SW 1271 (cell line): ENCODE results near the gene AP1S1.
A peak's percentile ranks its signal among the peaks of the same experiment; 100 is the strongest.
"Not testable (repeated sequence)": the region's sequence is repeated elsewhere in the genome, so short reads cannot be mapped to it uniquely, and the experiment has no call there.

Experiments
- DNase-seq, 2 experiments: peaks; one replicate each; lab custom pipeline; 2025; lab: John Stamatoyannopoulos, UW

Gene AP1S1

GRCh38 chr7:101170617-101171441 lies 16.6 kb downstream of the AP1S1 start:
- DNase-seq = no peak

GRCh38 chr7:101171442-101171837 lies 17.2 kb downstream of the AP1S1 start:
- DNase-seq = no peak

- no peak for DNase-seq
Observed at GRCh38 chr7:101172005-101172853, 18.0 kb downstream of the AP1S1 start.

GRCh38 chr7:101172854-101173751 lies 18.8 kb downstream of the AP1S1 start:
- no peak for DNase-seq

GRCh38 chr7:101173752-101174244 lies 19.5 kb downstream of the AP1S1 start:
- DNase-seq = no peak

- DNase-seq = no peak
Observed at GRCh38 chr7:101174322-101174854, 20.1 kb downstream of the AP1S1 start.

- DNase-seq = no peak
Observed at GRCh38 chr7:101175664-101176063, 21.4 kb downstream of the AP1S1 start.

GRCh38 chr7:101177644-101178043 lies 23.4 kb downstream of the AP1S1 start:
- no peak for DNase-seq

- no peak for DNase-seq
Observed at GRCh38 chr7:101179117-101179516, 24.8 kb downstream of the AP1S1 start.

GRCh38 chr7:101179713-101180112 lies 25.4 kb downstream of the AP1S1 start:
- DNase-seq = no peak

- DNase-seq = no peak
Observed at GRCh38 chr7:101180130-101180755, 26.0 kb downstream of the AP1S1 start, which contains the start of gene NAT16. NAT16 (minus strand) TSS chr7:101180293; CDS start chr7:101174807, 5,486 bp downstream.

- peak in 1 of 2 experiments; percentile 50 for DNase-seq
Observed at GRCh38 chr7:101185258-101185839, 31.1 kb downstream of the AP1S1 start.

- no peak for DNase-seq
Observed at GRCh38 chr7:101186194-101186593, 31.9 kb downstream of the AP1S1 start.

GRCh38 chr7:101186844-101187428 lies 32.7 kb downstream of the AP1S1 start:
- DNase-seq = no peak

- no peak for DNase-seq
Observed at GRCh38 chr7:101189109-101189508, 34.8 kb downstream of the AP1S1 start.

GRCh38 chr7:101195884-101196283 lies 41.6 kb downstream of the AP1S1 start:
- no peak for DNase-seq

GRCh38 chr7:101197991-101198390 lies 43.7 kb downstream of the AP1S1 start:
- no peak for DNase-seq

GRCh38 chr7:101198476-101198875 lies 44.2 kb downstream of the AP1S1 start:
- DNase-seq = no peak

GRCh38 chr7:101199522-101199921 lies 45.2 kb downstream of the AP1S1 start:
- DNase-seq = not testable (repeated sequence)

- DNase-seq = no peak
Observed at GRCh38 chr7:101200504-101200861, 46.2 kb downstream of the AP1S1 start.
